ENCODE results near the gene SPEG. TPM values are rescaled to one million over a fixed set of nuclear protein-coding genes. Genes with fewer than 3 reads are reported as not detected.

Gene SPEG
- total and polyA plus RNA-seq, 3 donors from 2014 or later, result 16.0 to 24.3 (median 23.0) TPM

DNA sequence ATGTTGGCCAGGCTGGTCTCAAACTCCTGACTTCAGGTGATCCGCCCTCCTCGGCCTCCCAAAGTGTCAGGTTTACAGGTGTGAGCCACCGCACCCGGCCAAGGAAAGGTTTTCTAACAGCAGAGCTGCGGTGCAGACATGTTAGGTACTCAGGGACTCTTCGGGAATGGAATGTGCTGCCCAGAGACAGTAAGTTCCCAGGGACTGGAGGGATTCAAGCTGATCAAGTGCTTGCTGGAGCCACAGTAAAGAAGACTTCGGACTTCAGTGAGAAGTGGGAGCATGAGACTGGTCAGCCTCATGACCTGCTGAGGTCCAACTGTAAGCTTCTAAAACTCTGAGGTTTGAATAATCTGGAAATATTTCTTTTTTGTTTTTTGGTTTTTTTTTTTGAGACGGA, 24.3 kb upstream of the SPEG start:
- no peaks in the 10 kb centered on the region for H3K36me3 ChIP-seq (ENCODE audit: low read depth, missing control alignments)
- intact Hi-C loops (cut with DNase I; ENCODE audit: low total_unique reads), result no loop called here
- peaks cover 10% of the 10 kb centered on the region for H3K4me1 ChIP-seq
- no peak overlapping the region for H3K27ac ChIP-seq
- no peak for DNase-seq
- H3K9me3 ChIP-seq, result no peaks in the 10 kb centered on the region
- WGBS, 2 donors, result 72 to 74% methylated on average over 8 of the region's 8 CpGs
- H3K4me3 ChIP-seq, result no peak overlapping the region
- TF ChIP-seq POLR2A (IDR thresholded peaks at IDR 0.05), result no peak
- TF ChIP-seq, protein P1, sequence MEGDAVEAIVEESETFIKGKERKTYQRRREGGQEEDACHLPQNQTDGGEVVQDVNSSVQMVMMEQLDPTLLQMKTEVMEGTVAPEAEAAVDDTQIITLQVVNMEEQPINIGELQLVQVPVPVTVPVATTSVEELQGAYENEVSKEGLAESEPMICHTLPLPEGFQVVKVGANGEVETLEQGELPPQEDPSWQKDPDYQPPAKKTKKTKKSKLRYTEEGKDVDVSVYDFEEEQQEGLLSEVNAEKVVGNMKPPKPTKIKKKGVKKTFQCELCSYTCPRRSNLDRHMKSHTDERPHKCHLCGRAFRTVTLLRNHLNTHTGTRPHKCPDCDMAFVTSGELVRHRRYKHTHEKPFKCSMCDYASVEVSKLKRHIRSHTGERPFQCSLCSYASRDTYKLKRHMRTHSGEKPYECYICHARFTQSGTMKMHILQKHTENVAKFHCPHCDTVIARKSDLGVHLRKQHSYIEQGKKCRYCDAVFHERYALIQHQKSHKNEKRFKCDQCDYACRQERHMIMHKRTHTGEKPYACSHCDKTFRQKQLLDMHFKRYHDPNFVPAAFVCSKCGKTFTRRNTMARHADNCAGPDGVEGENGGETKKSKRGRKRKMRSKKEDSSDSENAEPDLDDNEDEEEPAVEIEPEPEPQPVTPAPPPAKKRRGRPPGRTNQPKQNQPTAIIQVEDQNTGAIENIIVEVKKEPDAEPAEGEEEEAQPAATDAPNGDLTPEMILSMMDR (IDR thresholded peaks at IDR 0.05), result no peak
- no peaks in the 10 kb centered on the region for H3K27me3 ChIP-seq

DNA sequence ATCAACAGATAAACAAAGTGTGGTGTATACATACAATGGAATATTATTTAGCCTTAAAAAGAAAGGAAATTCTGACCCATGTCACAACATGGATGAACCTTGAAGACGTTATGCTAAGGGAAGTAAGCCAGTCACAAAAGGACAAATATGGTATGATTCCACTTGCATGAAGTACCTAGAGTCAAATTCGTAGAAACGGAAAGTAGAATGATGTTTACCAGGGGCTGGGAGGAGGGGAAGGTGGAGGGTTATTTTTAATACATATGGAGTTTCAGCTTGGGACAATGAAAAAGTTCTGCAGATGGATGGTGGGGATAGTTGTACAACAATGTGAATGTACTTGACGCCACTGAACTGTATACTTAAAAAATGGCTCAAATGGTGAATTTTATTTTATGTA, 19.8 kb upstream of the SPEG start:
- no peak overlapping the region for H3K4me3 ChIP-seq

DNA sequence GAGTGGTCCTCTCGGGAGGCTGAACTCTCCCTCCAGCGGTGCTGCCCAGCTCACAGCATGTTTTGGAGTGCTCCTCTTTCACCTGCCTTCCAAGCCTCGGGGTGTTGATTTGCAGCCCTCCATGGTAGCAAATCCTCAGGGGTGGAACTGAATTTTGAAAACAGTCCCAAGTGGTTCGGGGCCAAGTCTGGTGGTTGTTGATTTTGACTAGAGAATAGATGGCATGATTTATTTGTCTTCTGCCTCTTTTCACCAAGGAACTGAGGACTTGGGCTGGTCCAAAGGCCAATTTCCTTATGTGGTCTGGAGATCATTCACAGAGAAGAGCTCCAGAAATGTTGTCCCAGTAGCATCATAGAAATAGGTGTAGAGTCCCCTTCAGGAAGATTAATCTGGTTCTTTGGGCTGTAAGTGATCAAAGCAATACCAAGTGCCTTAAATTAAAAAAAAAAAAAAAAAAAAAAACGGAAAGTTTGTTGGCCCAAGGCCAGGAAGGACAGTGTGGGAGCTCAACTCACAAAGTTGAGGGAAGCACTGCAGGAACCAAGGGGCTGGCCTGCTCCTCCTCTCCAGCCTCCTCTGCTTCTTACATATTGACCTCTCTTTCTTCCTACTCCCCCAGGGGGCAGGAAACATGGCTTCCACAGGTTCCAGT, 18.9 kb upstream of the SPEG start:
- H3K4me1 ChIP-seq, result no peaks in the 10 kb centered on the region
- no peaks in the 10 kb centered on the region for H3K36me3 ChIP-seq (ENCODE audit: low read depth, missing control alignments)
- DNase-seq, result no peak
- 74 to 77% methylated on average over 5 of the region's 5 CpGs for WGBS, 2 donors
- no peak overlapping the region for H3K4me3 ChIP-seq
- intact Hi-C loops (cut with DNase I; ENCODE audit: low total_unique reads), result no loop called here
- no peaks in the 10 kb centered on the region for H3K27me3 ChIP-seq
- TF ChIP-seq, protein P1 (IDR thresholded peaks at IDR 0.05), result no peak
- no peak for TF ChIP-seq POLR2A (IDR thresholded peaks at IDR 0.05)
- H3K27ac ChIP-seq, result no peak overlapping the region
- H3K9me3 ChIP-seq, result no peaks in the 10 kb centered on the region

More for the DNA sequence above, 19.8 kb upstream of the SPEG start:
- intact Hi-C loops (cut with DNase I; ENCODE audit: low total_unique reads), result no loop called here
- TF ChIP-seq, protein P1 (IDR thresholded peaks at IDR 0.05), result no peak
- no peak for TF ChIP-seq POLR2A (IDR thresholded peaks at IDR 0.05)
- Histone ChIP-seq H3K27ac (no peak overlapping the region), H3K4me1 (no peaks in the 10 kb centered on the region), H3K9me3 (no peaks in the 10 kb centered on the region), H3K36me3 (ENCODE audit: low read depth, missing control alignments) (no peaks in the 10 kb centered on the region), H3K27me3 (no peaks in the 10 kb centered on the region)
- WGBS, 2 donors, result 87 to 89% methylated on average over 4 of the region's 4 CpGs
- DNase-seq, result no peak

DNA sequence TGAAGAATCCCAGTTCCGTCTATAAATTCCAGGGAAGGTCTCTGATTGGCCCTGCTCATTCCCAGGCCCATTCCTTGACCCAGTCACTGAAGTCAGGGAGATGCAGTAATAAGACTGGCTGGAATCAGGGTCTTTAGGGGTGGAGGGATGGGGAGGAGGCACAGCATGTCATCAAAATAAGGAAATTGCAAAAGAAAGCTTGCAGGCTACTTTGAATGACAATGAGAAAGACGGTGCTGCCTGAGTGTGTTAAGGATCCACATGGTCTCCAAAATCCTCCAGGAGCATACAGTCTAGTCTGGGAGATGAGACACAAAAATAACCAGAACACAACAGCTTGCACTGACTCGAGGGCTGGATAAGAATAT, 18.4 kb upstream of the SPEG start:
- Histone ChIP-seq H3K36me3 (ENCODE audit: low read depth, missing control alignments) (no peaks in the 10 kb centered on the region), H3K9me3 (no peaks in the 10 kb centered on the region), H3K4me1 (no peaks in the 10 kb centered on the region), H3K27me3 (no peaks in the 10 kb centered on the region), H3K4me3 (no peak overlapping the region), H3K27ac (no peak overlapping the region)
- intact Hi-C loops (cut with DNase I; ENCODE audit: low total_unique reads), result no loop called here
- DNase-seq, result no peak
- TF ChIP-seq POLR2A (IDR thresholded peaks at IDR 0.05), result no peak
- TF ChIP-seq, protein P1 (IDR thresholded peaks at IDR 0.05), result no peak
- WGBS, 2 donors, result 33 to 49% methylated on average over 3 of the region's 3 CpGs

DNA sequence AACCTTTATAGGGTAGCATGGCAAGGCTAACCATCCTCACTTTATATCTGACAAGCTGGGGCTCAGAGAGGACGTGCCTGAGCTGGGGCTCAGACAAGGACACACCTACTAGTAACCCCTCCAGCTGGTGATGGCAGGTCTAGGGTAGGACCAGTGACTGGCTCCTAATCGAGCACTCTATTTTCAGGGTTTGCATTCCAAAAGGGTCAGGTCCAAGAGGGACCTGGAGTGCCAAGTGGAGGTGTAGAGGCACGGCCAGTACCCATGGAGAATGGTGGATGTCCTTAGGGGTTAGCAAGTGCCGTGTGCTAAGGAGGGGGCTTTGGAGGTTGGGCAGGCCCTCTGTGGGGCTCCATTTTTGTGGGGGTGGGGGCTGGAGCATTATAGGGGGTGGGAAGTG, 17.7 kb upstream of the SPEG start:
- 86 to 94% methylated on average over 4 of the region's 4 CpGs for WGBS, 2 donors
- Histone ChIP-seq H3K27me3 (no peaks in the 10 kb centered on the region), H3K9me3 (no peaks in the 10 kb centered on the region), H3K4me3 (no peak overlapping the region), H3K27ac (no peak overlapping the region), H3K4me1 (no peaks in the 10 kb centered on the region), H3K36me3 (ENCODE audit: low read depth, missing control alignments) (no peaks in the 10 kb centered on the region)
- DNase-seq, result no peak
- TF ChIP-seq, protein P1 (IDR thresholded peaks at IDR 0.05), result no peak
- no peak for TF ChIP-seq POLR2A (IDR thresholded peaks at IDR 0.05)
- intact Hi-C loops (cut with DNase I; ENCODE audit: low total_unique reads), result no loop called here
